CD4-positive, alpha-beta T cell treated with Interleukin-4 for 4 hours (primary cell): ENCODE data around the gene MDM2.
"Not testable (repeated sequence)": the region's sequence is repeated elsewhere in the genome, so short reads cannot be mapped to it uniquely, and the experiment has no call there.

Experiments used
- DNase-seq: peaks from one replicate; pipeline ENCODE4 v3.0.0-alpha.2; 2020

MDM2 gene

DNA sequence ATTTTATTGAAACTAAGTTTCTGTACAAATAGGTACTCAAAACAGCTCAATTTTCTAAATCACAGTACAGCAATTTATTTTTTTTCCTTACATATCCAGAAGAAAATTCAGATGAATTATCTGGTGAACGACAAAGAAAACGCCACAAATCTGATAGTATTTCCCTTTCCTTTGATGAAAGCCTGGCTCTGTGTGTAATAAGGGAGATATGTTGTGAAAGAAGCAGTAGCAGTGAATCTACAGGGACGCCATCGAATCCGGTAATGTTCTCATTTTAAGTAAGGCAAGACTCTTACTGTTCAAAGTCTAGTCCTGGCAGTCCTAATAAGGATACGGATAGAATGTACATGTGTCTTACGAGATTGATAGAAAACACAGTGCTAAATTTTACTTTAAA is 20.7 kb downstream of the MDM2 start:
- no peak for DNase-seq

DNA sequence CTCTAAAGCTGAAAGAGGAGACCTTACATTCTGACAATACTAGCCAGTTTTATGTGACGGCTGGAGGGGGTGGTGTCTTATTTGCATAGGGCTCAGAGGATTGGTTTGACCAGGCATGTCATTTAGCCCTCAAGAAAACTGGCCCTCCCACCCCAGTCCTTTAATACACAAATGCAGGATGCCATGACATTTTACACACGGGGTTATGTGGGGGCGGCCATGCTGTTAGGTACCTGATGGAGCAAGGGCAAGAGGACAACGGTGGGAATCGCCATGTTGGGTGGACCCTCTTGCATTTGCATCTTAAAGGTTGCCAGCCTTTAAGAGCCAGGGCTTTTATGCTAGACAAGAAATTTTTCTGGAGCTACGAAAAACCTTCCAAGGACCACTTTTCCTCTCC is 23.3 kb downstream of the MDM2 start:
- no peak for DNase-seq

- no peak for DNase-seq
Observed at GRCh38 chr12:68831751-68832503, 23.9 kb downstream of the MDM2 start.

DNA sequence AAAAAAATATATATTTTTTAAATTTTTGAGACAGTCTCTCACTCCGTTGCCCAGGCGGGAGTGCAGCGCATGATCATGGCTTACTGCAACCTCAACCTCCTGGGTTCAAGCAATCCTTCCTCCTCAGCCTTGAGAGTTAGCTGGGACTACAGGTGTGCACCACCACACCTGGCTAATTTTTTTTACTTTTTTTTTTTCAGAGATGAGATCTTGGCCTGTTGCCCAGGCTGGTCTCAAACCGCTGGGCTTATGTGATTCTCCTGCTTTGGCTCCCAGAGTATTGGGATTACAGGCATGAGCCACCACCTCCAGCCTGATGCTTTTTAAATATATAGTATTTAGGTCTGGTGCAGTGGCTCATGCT is 24.5 kb downstream of the MDM2 start:
- DNase-seq: no peak

- no peak for DNase-seq
Observed at GRCh38 chr12:68833508-68833907, 25.5 kb downstream of the MDM2 start.

GRCh38 chr12:68835333-68835908 is 27.4 kb downstream of the MDM2 start:
- DNase-seq: no peak

- no peak for DNase-seq
Observed at GRCh38 chr12:68837215-68837614, 29.2 kb downstream of the MDM2 start.

GRCh38 chr12:68838046-68838886 is 30.3 kb downstream of the MDM2 start:
- no peak for DNase-seq

DNA sequence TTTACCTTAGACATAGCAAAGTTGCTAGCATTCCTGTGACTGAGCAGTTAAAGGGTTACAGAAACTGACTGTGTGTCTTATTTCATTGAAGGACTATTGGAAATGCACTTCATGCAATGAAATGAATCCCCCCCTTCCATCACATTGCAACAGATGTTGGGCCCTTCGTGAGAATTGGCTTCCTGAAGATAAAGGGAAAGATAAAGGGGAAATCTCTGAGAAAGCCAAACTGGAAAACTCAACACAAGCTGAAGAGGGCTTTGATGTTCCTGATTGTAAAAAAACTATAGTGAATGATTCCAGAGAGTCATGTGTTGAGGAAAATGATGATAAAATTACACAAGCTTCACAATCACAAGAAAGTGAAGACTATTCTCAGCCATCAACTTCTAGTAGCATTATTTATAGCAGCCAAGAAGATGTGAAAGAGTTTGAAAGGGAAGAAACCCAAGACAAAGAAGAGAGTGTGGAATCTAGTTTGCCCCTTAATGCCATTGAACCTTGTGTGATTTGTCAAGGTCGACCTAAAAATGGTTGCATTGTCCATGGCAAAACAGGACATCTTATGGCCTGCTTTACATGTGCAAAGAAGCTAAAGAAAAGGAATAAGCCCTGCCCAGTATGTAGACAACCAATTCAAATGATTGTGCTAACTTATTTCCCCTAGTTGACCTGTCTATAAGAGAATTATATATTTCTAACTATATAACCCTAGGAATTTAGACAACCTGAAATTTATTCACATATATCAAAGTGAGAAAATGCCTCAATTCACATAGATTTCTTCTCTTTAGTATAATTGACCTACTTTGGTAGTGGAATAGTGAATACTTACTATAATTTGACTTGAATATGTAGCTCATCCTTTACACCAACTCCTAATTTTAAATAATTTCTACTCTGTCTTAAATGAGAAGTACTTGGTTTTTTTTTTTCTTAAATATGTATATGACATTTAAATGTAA is 31.5 kb downstream of the MDM2 start:
- no peak for DNase-seq

GRCh38 chr12:68841175-68841574 is 33.2 kb downstream of the MDM2 start:
- DNase-seq: not testable (repeated sequence)

DNA sequence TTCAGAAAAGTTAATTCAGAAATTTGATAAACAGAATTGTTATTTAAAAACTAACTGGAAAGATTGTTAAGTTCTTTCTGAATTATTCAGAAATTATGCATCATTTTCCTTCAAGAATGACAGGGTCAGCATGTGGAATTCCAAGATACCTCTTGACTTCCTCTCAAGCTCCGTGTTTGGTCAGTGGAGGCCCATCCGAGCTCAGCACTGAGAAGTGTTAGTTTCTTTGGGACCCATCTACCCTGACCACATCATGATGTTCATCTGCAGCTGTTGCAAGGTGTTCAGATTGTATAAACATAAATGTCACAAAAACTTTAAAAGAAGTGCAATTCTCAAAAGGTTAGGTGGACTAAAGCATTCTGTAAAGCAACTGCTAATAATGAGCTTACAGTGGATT is 33.7 kb downstream of the MDM2 start:
- no peak for DNase-seq

- no peak for DNase-seq
Observed at GRCh38 chr12:68842123-68842522, 34.1 kb downstream of the MDM2 start.

- DNase-seq: no peak
Observed at GRCh38 chr12:68842784-68843567, 35.0 kb downstream of the MDM2 start.

DNA sequence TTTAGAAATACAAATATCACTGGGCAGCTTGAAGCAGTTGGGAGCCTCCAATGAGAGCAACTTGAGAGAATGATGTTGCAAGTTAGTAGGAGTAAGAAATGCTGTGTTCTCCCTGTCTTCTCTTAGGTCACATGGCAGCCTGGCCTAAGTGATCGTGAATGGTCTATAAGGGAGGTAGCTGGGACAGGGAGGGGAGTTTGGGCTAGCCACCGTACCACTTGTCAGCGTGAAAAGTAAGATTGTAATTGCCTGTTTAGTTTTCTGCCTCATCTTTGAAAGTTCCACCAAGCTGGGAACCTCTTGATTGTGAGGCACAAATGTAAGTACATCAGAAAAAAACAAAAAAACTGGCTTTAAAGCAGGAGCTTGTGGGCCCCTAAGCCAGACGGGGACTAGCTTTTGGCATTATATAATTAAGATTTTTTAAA is 36.4 kb downstream of the MDM2 start:
- DNase-seq: no peak

DNA sequence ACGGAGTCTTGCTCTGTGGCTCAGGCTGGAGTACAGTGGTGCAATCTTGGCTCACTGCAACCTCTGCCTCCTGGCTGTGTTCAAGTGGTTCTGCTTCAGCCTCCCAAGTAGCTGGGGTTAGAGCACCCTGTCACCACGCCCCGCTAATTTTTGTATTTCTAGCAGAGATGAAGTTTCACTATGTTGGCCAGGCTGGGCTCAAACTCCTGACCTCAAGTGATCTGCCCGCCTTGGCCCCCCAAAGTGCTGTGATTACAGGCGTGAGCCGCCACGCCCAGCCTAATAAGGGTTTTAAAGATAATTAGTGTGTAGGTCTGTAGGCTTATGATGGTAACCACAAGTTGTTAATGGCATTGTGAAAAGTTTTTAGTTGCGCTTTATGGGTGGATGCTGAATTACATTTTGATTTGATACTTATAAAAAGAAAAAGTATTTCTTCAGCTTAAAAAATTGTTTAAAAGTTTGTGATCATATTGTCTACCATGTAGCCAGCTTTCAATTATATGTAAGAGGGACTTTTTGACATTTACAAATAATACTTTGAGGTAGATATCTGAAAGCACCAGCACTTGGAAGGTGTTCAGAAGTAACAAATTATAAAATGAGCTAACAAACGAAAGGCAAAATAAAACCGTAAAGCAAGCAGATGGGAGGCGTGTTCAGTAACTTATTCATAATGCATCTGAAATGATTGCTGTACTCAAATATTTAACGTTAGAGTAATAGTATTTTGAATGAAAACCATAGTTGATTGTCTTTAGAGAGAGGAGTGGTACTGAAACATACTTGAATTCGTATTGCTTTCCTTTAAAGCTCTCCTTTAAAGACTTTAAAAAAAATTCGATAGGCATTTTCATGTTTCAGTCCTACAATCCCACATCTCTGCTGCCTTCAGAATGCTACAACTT is 37.1 kb downstream of the MDM2 start:
- no peak for DNase-seq

- no peak for DNase-seq
Observed at GRCh38 chr12:68846811-68847210, 38.8 kb downstream of the MDM2 start.

GRCh38 chr12:68850390-68850789 is 42.4 kb downstream of the MDM2 start:
- DNase-seq: no peak

DNA sequence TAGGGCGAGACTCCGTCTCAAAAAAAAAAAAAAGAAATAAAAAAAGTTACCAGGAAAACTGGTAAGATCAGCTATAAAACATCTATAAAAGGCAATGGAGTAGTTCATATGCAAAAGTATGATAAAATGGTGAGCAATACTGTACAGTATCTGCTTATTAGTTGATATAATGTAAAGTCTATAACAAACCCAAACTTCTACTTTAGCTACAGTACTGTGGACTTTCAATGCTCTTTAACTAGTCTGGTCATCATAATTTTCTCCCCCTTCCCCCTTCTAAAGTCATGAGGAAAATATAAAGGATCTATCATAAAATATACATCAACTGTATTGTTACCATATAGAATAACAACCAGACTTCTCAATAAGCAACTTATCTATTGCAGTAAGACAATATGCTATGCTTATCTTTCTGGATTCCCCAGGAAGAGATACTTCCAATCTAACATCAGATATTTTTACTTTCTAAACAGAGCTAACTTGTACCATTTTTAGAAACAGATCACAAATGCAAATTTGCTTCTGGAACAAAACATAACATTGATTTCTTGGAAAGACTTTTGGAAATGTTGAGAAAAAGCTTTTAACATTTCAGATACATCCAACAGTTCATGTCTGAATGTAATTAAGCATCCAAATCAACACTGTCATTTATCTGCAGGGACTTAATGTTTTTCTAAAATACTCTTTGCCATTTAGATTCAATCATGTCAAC is 43.8 kb downstream of the MDM2 start:
- DNase-seq: no peak

GRCh38 chr12:68853396-68854077 is 45.6 kb downstream of the MDM2 start:
- no peak for DNase-seq

- DNase-seq: no peak
Observed at GRCh38 chr12:68854078-68854468, 46.1 kb downstream of the MDM2 start.
